CD4-positive, alpha-beta T cell treated with Interleukin-15 for 1 hour (primary cell): Measurements from ENCODE around the gene TSSK2.

ENCODE experiments used
- DNase-seq: peaks from one replicate; pipeline ENCODE4 v3.0.0-alpha.2; 2020

Gene TSSK2

GRCh38 chr22:19106886-19107729 is 24.0 kb upstream of the TSSK2 start:
- DNase-seq, result no peak

GRCh38 chr22:19107730-19108074 is 23.4 kb upstream of the TSSK2 start:
- DNase-seq, result no peak

GRCh38 chr22:19108807-19109197 is 22.3 kb upstream of the TSSK2 start:
- DNase-seq, result no peak

GRCh38 chr22:19109198-19110063 is 21.7 kb upstream of the TSSK2 start:
- DNase-seq, result peak; percentile 73

- DNase-seq, result no peak
Observed at GRCh38 chr22:19110064-19110458, 21.0 kb upstream of the TSSK2 start.

GRCh38 chr22:19110646-19111045 is 20.5 kb upstream of the TSSK2 start:
- no peak for DNase-seq

GRCh38 chr22:19111140-19111539 is 20.0 kb upstream of the TSSK2 start:
- DNase-seq, result no peak

- no peak for DNase-seq
Observed at GRCh38 chr22:19111584-19111983, 19.5 kb upstream of the TSSK2 start.

GRCh38 chr22:19113429-19113828 is 17.7 kb upstream of the TSSK2 start:
- DNase-seq, result no peak

- no peak for DNase-seq
Observed at GRCh38 chr22:19114984-19115552, 16.0 kb upstream of the TSSK2 start.

- DNase-seq, result no peak
Observed at GRCh38 chr22:19115628-19116027, 15.5 kb upstream of the TSSK2 start.

GRCh38 chr22:19117111-19117512 is 14.0 kb upstream of the TSSK2 start:
- DNase-seq, result no peak

- peak; percentile 25 for DNase-seq
Observed at GRCh38 chr22:19118329-19118880, 12.7 kb upstream of the TSSK2 start.

GRCh38 chr22:19119949-19120348 is 11.2 kb upstream of the TSSK2 start:
- no peak for DNase-seq

GRCh38 chr22:19120829-19121630 is 10.1 kb upstream of the TSSK2 start:
- no peak for DNase-seq

- DNase-seq, result peak; percentile 31
Observed at GRCh38 chr22:19121631-19122142, 9.4 kb upstream of the TSSK2 start.

GRCh38 chr22:19122143-19122751 is 8.9 kb upstream of the TSSK2 start, which contains the start of gene DGCR2:
TSS of gene DGCR2 (minus strand) at chr22:19122412. CDS start at chr22:19122206, 206 bp downstream.
- DNase-seq, result peak; percentile 96

- no peak for DNase-seq
Observed at GRCh38 chr22:19122752-19123492, 8.2 kb upstream of the TSSK2 start.

- DNase-seq, result no peak
Observed at GRCh38 chr22:19123936-19124335, 7.2 kb upstream of the TSSK2 start.

GRCh38 chr22:19124377-19124776 is 6.7 kb upstream of the TSSK2 start:
- no peak for DNase-seq

GRCh38 chr22:19125011-19125410 is 6.1 kb upstream of the TSSK2 start:
- DNase-seq, result no peak
